ENCODE measurements around the gene EEF1AKMT4. TPM values are rescaled to one million over a fixed set of nuclear protein-coding genes. Genes with fewer than 3 reads are reported as not detected.

Gene EEF1AKMT4
- total and polyA plus RNA-seq, 4 donors: 2.1 to 13.9 (median 10.8) TPM

- no peaks in the 10 kb centered on the region for H3K36me3 ChIP-seq (ENCODE audit: control insufficient read depth in 4 of 4, insufficient read depth in 3 of 4, low read depth in 1 of 4, low read length in 3 of 4)
- no peak overlapping the region for H3K9ac ChIP-seq (ENCODE audit: low read depth in 1 of 2, low read length in 2 of 2)
- WGBS: 95% methylated on average over 6 of the region's 6 CpGs
- H3K27me3 ChIP-seq (ENCODE audit: control insufficient read depth in 4 of 4, insufficient read depth in 4 of 4, low read length in 3 of 4): peaks cover 0 to 6% (median 3%) of the 10 kb centered on the region in 4 donors
- H3K27ac ChIP-seq (ENCODE audit: low read depth in 1 of 2, low read length in 2 of 2): no peak overlapping the region
- peaks cover 0 to 5% (median 0%) of the 10 kb centered on the region in 4 donors for H3K4me1 ChIP-seq (ENCODE audit: control insufficient read depth in 4 of 4, insufficient read depth in 4 of 4, low read length in 3 of 4)
- H3K9me3 ChIP-seq (ENCODE audit: control insufficient read depth in 4 of 4, low read length in 3 of 4): no peaks in the 10 kb centered on the region
- no peak for DNase-seq (ENCODE audit: low spot score)
- TF ChIP-seq FOXA2 (IDR thresholded peaks at IDR 0.05) (no peak), REST (IDR thresholded peaks at IDR 0.05) (no peak), JUND (IDR thresholded peaks at IDR 0.05) (no peak), NR2F2 (IDR thresholded peaks at IDR 0.05) (no peak)
- TF ChIP-seq, protein P1, sequence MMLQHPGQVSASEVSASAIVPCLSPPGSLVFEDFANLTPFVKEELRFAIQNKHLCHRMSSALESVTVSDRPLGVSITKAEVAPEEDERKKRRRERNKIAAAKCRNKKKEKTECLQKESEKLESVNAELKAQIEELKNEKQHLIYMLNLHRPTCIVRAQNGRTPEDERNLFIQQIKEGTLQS (IDR thresholded peaks at IDR 0.05): no peak
- H3K4me3 ChIP-seq (ENCODE audit: low read depth in 1 of 3, low read length in 3 of 3): no peak overlapping the region
These were observed 27.9 kb downstream of the EEF1AKMT4 start for GRCh38 chr3:184277366-184277765.

DNA sequence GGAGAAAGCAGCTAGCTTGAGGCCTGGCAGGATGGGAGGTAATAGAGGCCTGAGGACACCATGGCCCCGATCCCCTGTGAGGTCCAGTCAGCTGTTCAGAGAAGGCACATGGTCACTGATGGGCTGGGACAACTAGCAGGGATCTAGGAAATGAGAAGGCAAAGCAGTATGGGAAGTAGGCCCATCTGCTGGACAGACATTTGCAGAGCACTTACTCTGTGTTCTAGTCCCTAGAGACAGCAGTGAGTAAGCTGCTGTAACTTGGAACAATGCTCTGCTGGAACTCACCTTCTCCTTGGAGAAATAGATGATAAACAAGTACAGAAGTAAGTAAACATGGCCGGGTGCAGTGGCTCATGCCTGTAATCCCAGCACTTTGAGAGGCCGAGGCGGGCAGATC lies 33.5 kb downstream of the EEF1AKMT4 start:
- Histone ChIP-seq H3K27me3 (ENCODE audit: control insufficient read depth in 4 of 4, insufficient read depth in 4 of 4, low read length in 3 of 4) (no peaks in the 10 kb centered on the region), H3K9me3 (ENCODE audit: control insufficient read depth in 4 of 4, low read length in 3 of 4) (no peaks in the 10 kb centered on the region), H3K36me3 (ENCODE audit: control insufficient read depth in 4 of 4, insufficient read depth in 3 of 4, low read depth in 1 of 4, low read length in 3 of 4) (no peaks in the 10 kb centered on the region), H3K9ac (ENCODE audit: low read depth in 1 of 2, low read length in 2 of 2) (no peak overlapping the region), H3K27ac (ENCODE audit: low read depth in 1 of 2, low read length in 2 of 2) (no peak overlapping the region), H3K4me1 (ENCODE audit: control insufficient read depth in 4 of 4, insufficient read depth in 4 of 4, low read length in 3 of 4) (no peaks in the 10 kb centered on the region), H3K4me3 (ENCODE audit: low read depth in 1 of 3, low read length in 3 of 3) (no peak overlapping the region)
- WGBS: 89% methylated on average over 4 of the region's 4 CpGs
- no peak for TF ChIP-seq TAF1 (conservative IDR thresholded peaks at IDR 0.05)
- DNase-seq (ENCODE audit: low spot score): no peak

DNA sequence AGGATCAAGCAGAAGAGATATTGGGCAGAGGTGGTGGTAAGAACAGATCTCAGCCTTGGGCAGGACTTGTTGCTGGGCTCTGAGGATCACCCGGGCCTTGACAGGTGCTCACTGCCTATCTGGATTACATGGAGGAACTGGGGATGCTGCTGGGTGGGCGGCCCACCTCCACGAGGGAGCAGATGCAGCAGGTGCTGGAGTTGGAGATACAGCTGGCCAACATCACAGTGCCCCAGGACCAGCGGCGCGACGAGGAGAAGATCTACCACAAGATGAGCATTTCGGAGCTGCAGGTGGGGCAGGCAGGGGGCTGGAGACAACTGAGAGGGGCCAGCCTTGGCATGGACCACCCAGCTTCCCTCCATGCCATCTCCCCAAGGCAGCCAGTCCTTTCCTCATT lies 34.2 kb downstream of the EEF1AKMT4 start:
- H3K4me1 ChIP-seq (ENCODE audit: control insufficient read depth in 4 of 4, insufficient read depth in 4 of 4, low read length in 3 of 4): no peaks in the 10 kb centered on the region
- WGBS: 90% methylated on average over 8 of the region's 8 CpGs
- H3K4me3 ChIP-seq (ENCODE audit: low read depth in 1 of 3, low read length in 3 of 3): no peak overlapping the region
- DNase-seq (ENCODE audit: low spot score): no peak
- H3K27ac ChIP-seq (ENCODE audit: low read depth in 1 of 2, low read length in 2 of 2): no peak overlapping the region
- H3K9me3 ChIP-seq (ENCODE audit: control insufficient read depth in 4 of 4, low read length in 3 of 4): no peaks in the 10 kb centered on the region
- no peaks in the 10 kb centered on the region for H3K36me3 ChIP-seq (ENCODE audit: control insufficient read depth in 4 of 4, insufficient read depth in 3 of 4, low read depth in 1 of 4, low read length in 3 of 4)
- no peak overlapping the region for H3K9ac ChIP-seq (ENCODE audit: low read depth in 1 of 2, low read length in 2 of 2)
- H3K27me3 ChIP-seq (ENCODE audit: control insufficient read depth in 4 of 4, insufficient read depth in 4 of 4, low read length in 3 of 4): no peaks in the 10 kb centered on the region
- TF ChIP-seq YY1 (IDR thresholded peaks at IDR 0.05) (no peak), MAX (IDR thresholded peaks at IDR 0.05) (no peak), NR2F2 (IDR thresholded peaks at IDR 0.05) (no peak), EGR1 (IDR thresholded peaks at IDR 0.05; ENCODE audit: low read depth in 2 of 2) (no peak), FOXA1 (IDR thresholded peaks at IDR 0.05) (no peak), JUND (IDR thresholded peaks at IDR 0.05) (no peak), RAD21 (IDR thresholded peaks at IDR 0.05) (no peak), FOXA2 (IDR thresholded peaks at IDR 0.05) (no peak), SP1 (IDR thresholded peaks at IDR 0.05) (no peak), CTCF (IDR thresholded peaks at IDR 0.05; ENCODE audit: low read depth, low read length, missing input control) (no peak), RXRA (IDR thresholded peaks at IDR 0.05) (no peak), GABPA (IDR thresholded peaks at IDR 0.05 in 1 of 2, conservative IDR thresholded peaks at IDR 0.05 in 1 of 2) (no peak), HNF4A (conservative IDR thresholded peaks at IDR 0.05) (no peak), TAF1 (conservative IDR thresholded peaks at IDR 0.05) (no peak)
- TF ChIP-seq, protein P2, sequence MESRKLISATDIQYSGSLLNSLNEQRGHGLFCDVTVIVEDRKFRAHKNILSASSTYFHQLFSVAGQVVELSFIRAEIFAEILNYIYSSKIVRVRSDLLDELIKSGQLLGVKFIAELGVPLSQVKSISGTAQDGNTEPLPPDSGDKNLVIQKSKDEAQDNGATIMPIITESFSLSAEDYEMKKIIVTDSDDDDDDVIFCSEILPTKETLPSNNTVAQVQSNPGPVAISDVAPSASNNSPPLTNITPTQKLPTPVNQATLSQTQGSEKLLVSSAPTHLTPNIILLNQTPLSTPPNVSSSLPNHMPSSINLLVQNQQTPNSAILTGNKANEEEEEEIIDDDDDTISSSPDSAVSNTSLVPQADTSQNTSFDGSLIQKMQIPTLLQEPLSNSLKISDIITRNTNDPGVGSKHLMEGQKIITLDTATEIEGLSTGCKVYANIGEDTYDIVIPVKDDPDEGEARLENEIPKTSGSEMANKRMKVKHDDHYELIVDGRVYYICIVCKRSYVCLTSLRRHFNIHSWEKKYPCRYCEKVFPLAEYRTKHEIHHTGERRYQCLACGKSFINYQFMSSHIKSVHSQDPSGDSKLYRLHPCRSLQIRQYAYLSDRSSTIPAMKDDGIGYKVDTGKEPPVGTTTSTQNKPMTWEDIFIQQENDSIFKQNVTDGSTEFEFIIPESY (IDR thresholded peaks at IDR 0.05): no peak
- TF ChIP-seq, protein P1 (IDR thresholded peaks at IDR 0.05): no peak
